ENCODE results near the gene RBM34.
"Not testable (repeated sequence)": the region's sequence is repeated elsewhere in the genome, so short reads cannot be mapped to it uniquely, and the experiment has no call there.

RBM34 gene

DNA sequence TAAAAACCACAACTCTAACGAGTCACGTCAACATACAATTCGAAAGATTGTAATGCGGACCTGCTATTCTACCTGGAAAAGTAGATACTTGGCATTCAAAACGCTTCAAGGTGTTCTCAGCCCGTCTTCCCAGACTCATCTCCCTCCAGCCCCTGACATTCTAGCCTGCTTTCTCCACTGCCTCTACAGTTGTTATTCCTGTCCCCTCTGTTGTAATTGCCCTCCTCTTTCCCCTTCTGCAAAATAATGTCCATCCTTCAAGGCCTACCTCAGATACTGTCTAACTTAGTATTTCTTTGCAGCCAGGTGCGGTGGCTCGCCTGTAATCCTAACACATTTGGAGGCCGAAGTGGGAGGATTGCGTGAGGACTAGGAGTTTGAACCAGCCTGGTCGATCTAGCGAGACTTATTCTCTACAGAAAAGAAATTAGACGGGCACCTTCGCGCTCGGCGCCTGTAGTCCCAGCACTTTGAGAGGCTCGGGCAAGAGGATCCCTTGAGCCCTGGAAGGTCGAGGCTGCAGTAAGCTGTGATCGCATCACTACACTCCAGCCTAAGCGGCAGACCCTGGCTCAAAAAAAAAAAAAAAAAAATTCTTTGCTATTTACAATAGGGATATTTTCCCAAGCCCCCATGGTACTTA, 756 bp upstream of the RBM34 start:
- Mint-ChIP-seq H3K27me3 (no peaks in the 10 kb centered on the region), H3K4me1 (ENCODE audit: low read depth) (peaks cover 22% of the 10 kb centered on the region), H3K9me3 (no peaks in the 10 kb centered on the region), H3K36me3 (ENCODE audit: low read depth) (peaks cover 14% of the 10 kb centered on the region), H3K27ac (peak overlapping the region; percentile 99), H3K4me3 (no peak overlapping the region)
- DNase-seq: no peak

DNA sequence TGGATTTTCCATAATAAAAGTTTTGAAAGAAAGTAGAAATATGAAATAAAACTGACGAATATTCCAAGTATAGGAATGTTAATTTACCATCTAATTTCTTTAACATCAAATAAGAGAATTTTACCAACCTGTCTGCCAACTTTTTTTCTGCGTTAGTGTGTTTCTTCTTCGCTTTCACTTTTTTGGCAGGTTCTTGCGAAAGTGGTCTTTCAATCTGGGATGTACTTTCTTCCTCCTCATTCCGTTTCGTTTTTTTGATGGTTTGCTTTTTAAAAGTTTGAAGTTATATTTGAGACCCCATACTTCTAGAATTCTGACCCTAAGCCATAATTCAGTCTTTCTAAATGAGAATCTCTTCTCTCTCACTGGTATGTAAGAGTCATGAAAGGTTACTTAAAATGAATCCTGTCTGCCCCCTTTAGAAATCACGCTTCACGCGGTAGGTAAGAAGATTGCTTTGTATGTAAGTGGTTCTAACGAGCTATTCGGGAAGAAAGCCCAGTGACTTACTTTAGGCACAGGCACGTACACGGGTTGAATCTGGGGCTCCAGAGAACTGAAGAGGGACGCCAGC, 580 bp downstream of the RBM34 start:
- Mint-ChIP-seq H3K27ac (peak overlapping the region; percentile 99), H3K36me3 (ENCODE audit: low read depth) (peaks cover 11% of the 10 kb centered on the region), H3K27me3 (no peaks in the 10 kb centered on the region), H3K4me3 (no peak overlapping the region), H3K4me1 (ENCODE audit: low read depth) (peaks cover 22% of the 10 kb centered on the region), H3K9me3 (no peaks in the 10 kb centered on the region)
- DNase-seq: no peak

DNA sequence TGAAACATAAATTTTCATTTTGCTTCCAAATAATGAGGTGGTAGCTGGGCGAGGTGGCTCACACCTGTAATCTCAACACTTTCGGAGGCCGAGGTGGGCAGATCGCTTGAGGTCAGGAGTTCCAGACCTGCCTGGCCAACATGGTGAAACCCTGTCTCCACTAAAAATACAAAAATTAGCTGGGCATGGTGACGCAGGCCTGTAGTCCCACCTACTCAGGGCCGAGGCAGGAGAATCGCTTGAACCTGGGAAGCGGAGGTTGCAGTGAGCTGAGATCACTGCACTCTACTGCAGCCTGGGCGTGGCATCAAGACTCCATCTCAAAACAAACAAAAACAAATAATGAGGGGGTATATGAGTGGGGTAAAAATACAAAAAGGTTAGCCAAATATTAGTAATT, 1.1 kb downstream of the RBM34 start:
- not testable (repeated sequence) for H3K4me3 Mint-ChIP-seq, DNase-seq, H3K9me3 Mint-ChIP-seq, H3K27me3 Mint-ChIP-seq
- peaks cover 14% of the 10 kb centered on the region for H3K36me3 Mint-ChIP-seq (ENCODE audit: low read depth)
- H3K4me1 Mint-ChIP-seq (ENCODE audit: low read depth): peaks cover 22% of the 10 kb centered on the region
- peak overlapping the region; percentile 99 for H3K27ac Mint-ChIP-seq

DNA sequence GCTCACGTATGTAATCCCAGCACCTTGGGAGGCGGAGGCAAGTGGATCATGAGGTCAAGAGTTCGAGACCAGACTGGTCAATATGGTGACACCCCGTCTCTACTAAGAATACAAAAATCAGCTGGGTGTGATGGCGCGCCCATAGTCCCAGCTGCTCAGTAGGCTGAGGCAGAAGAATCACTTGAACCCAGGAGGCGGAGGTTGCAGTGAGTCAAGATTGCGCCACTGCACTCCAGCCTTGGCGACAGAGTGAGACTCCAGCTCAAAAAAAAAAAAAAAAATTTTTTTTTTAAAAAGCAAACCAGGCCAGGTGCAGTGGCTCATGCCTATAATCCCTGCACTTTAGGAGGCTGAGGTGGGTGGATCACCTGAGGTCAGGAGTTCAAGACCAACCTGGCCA, 1.8 kb downstream of the RBM34 start:
- not testable (repeated sequence) for H3K9me3 Mint-ChIP-seq, H3K27me3 Mint-ChIP-seq, DNase-seq, H3K4me3 Mint-ChIP-seq
- Mint-ChIP-seq H3K27ac (peak overlapping the region; percentile 99), H3K4me1 (ENCODE audit: low read depth) (peaks cover 29% of the 10 kb centered on the region), H3K36me3 (ENCODE audit: low read depth) (peaks cover 17% of the 10 kb centered on the region)

DNA sequence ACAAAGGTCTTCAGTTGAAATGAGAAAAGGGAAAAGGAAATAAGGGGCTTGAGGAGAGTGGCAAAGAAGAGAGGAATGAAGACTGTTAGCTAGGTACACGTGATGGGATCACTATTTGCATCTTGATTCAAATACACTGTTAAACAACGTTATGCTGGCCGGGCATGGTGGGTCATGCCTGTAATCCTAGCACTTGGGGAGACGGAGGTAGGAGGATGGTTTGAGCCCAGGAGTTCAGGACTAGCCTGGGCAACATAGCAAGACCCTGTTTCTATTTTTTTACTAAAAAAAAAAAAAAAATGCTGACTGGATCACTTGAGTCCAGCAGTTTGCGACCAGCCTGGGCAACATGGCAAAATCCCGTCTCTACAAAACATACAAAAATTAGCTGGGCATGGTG, 2.4 kb downstream of the RBM34 start:
- DNase-seq: no peak
- H3K27ac Mint-ChIP-seq: peak overlapping the region; percentile 47
- H3K4me1 Mint-ChIP-seq (ENCODE audit: low read depth): peaks cover 30% of the 10 kb centered on the region
- no peak overlapping the region for H3K4me3 Mint-ChIP-seq
- H3K9me3 Mint-ChIP-seq: no peaks in the 10 kb centered on the region
- H3K36me3 Mint-ChIP-seq (ENCODE audit: low read depth): peaks cover 22% of the 10 kb centered on the region
- no peaks in the 10 kb centered on the region for H3K27me3 Mint-ChIP-seq

DNA sequence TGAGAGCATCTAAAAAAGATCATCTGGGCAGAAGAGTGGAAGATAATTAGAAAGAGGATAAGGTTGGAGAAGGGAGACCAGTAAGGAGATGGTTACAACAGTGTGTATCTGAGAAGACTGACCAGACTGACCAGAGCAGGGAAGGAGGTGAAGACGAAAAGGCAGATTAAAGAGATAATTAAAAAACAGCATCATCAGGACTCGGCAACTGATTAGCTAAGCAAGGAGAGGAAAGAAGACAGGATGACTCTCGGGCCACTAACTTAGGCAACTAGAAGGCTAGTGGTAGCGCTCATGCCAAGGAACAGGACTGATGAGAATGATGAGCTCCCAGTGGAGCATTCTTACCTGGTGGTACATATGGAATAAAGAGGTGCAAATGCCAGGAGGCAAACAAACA, 3.9 kb downstream of the RBM34 start:
- Mint-ChIP-seq H3K27ac (no peak overlapping the region), H3K9me3 (no peaks in the 10 kb centered on the region), H3K4me3 (no peak overlapping the region), H3K4me1 (ENCODE audit: low read depth) (peaks cover 39% of the 10 kb centered on the region), H3K36me3 (ENCODE audit: low read depth) (peaks cover 35% of the 10 kb centered on the region), H3K27me3 (no peaks in the 10 kb centered on the region)
- no peak for DNase-seq

DNA sequence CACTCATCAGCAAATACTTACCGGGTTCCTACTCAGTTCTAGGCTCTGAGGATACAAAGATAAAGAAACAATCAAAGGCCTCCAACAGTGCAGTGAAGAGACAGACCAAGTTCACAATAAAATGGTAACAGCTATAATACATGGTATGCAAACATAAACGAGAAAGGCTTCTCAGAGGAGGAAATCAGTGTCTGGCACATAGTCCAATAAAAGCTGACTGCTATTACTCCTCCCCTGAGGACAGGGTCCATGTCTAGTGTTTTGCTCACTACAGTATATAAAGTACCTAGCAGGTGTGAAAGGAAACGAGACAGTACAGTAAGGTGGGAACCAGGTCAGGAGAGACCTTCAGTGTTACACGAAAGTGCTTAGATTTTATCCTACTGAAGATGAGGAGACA, 4.3 kb downstream of the RBM34 start:
- no peak overlapping the region for H3K27ac Mint-ChIP-seq
- no peaks in the 10 kb centered on the region for H3K27me3 Mint-ChIP-seq
- peaks cover 36% of the 10 kb centered on the region for H3K4me1 Mint-ChIP-seq (ENCODE audit: low read depth)
- DNase-seq: no peak
- no peak overlapping the region for H3K4me3 Mint-ChIP-seq
- H3K9me3 Mint-ChIP-seq: no peaks in the 10 kb centered on the region
- peaks cover 37% of the 10 kb centered on the region for H3K36me3 Mint-ChIP-seq (ENCODE audit: low read depth)

DNA sequence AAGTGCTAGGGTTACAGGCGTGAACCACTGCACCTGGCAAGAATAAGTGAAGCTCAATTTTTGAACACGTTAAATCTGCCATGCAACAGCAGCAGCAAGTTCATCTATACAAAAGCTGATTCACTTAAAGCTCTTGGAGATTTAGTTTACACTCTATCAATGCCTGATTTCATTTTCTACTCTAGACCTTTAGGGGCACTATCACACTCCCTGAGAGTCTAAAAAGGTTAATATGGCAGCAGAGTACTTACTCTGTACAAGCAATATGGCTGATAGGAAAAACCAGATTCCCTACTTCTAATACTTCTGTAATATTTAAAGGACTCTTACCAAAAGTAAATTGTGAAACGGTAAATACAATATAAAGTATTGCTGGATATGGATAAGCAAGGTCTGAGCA, 4.8 kb downstream of the RBM34 start:
- Mint-ChIP-seq H3K4me3 (no peak overlapping the region), H3K9me3 (no peaks in the 10 kb centered on the region), H3K4me1 (ENCODE audit: low read depth) (peaks cover 38% of the 10 kb centered on the region), H3K36me3 (ENCODE audit: low read depth) (peaks cover 42% of the 10 kb centered on the region), H3K27ac (no peak overlapping the region), H3K27me3 (no peaks in the 10 kb centered on the region)
- no peak for DNase-seq

DNA sequence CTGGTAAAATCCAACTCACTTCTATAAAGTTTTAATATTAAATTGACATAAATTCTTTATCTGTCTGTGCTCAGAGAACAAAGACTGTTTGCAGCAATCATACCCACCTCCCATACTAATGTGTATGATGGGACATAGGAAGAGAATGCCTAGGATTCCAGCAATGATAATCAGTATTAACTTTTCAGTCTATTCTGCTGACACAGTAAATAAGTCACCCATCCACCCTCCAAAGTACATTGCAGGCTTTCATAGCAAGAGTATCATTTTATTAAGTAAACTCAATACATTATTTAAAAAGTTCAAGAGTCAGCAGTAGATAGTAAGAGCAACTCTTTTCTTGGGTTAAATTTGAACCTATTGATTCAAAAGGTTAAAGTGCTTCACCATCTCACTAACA, 8.8 kb downstream of the RBM34 start:
- Mint-ChIP-seq H3K27ac (no peak overlapping the region), H3K27me3 (no peaks in the 10 kb centered on the region), H3K36me3 (ENCODE audit: low read depth) (peaks cover 80% of the 10 kb centered on the region), H3K9me3 (no peaks in the 10 kb centered on the region), H3K4me1 (ENCODE audit: low read depth) (peaks cover 50% of the 10 kb centered on the region), H3K4me3 (no peak overlapping the region)
- DNase-seq: no peak

DNA sequence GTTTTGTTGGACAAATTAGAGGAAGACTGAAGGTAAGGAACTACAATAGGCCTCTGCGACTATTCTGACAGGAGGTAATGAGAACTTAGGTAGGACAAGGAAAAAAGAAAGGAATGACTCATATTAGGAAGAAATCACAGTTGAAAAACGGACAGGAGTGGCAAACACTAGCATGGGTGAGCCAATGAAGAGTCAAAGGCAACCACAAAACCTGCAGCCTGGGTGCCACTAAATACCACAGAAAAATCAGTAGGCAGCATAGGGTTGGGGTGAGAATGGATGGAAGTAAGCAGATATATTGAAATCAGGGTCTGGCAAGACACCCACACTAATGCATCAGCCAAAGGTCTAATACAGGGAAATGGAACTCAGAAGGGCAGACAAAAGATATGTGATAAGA, 10.0 kb downstream of the RBM34 start:
- Mint-ChIP-seq H3K4me1 (ENCODE audit: low read depth) (peaks cover 56% of the 10 kb centered on the region), H3K27ac (peak overlapping the region; percentile 23)

DNA sequence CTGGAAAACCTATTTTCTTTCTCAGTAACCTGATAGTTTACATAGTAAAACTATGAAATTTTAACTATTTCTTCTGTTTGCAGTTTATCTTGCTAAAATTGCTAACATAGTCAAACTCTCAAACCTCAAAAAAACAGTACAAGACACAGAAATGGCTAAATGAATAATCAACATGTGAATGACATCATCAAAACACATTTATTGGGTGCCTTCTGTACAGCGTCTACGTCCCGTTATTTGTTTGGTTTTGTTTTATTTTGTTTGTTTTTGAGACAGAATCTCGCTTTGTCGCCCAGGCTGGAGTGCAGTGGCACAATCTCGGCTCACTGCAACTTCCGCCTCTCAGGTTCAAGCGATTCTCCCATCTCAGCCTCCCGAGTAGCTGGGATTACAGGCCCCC, 11.2 kb downstream of the RBM34 start:
- Mint-ChIP-seq H3K9me3 (no peaks in the 10 kb centered on the region), H3K27ac (no peak overlapping the region), H3K4me3 (no peak overlapping the region), H3K27me3 (no peaks in the 10 kb centered on the region), H3K36me3 (ENCODE audit: low read depth) (peaks cover 93% of the 10 kb centered on the region), H3K4me1 (ENCODE audit: low read depth) (peaks cover 65% of the 10 kb centered on the region)
- DNase-seq: no peak

More for the DNA sequence above, 10.0 kb downstream of the RBM34 start:
- Mint-ChIP-seq H3K27me3 (no peaks in the 10 kb centered on the region), H3K36me3 (ENCODE audit: low read depth) (peaks cover 89% of the 10 kb centered on the region), H3K4me3 (no peak overlapping the region), H3K9me3 (no peaks in the 10 kb centered on the region)
- no peak for DNase-seq

DNA sequence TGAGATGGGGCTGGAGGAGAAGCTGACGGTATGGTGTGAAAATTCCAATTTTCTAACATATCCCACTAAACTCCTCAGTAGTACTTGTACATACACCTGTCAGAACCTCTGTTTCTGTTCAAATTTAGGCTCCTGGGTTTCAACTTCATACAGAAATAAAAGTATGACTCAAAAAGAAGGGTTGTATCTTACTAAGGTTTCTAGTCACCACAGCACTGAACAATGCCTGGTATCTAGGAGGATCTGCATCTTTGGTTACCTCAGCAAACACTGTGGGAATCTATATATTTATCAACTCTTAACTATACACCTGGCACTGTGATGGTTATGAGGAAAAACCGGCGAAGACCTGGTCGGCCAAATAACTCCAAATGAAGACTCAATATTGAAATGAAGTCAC, 13.8 kb downstream of the RBM34 start:
- Mint-ChIP-seq H3K4me3 (no peak overlapping the region), H3K36me3 (ENCODE audit: low read depth) (peaks cover 91% of the 10 kb centered on the region), H3K27me3 (no peaks in the 10 kb centered on the region), H3K4me1 (ENCODE audit: low read depth) (peaks cover 50% of the 10 kb centered on the region), H3K9me3 (no peaks in the 10 kb centered on the region), H3K27ac (peak overlapping the region; percentile 58)
- no peak for DNase-seq

DNA sequence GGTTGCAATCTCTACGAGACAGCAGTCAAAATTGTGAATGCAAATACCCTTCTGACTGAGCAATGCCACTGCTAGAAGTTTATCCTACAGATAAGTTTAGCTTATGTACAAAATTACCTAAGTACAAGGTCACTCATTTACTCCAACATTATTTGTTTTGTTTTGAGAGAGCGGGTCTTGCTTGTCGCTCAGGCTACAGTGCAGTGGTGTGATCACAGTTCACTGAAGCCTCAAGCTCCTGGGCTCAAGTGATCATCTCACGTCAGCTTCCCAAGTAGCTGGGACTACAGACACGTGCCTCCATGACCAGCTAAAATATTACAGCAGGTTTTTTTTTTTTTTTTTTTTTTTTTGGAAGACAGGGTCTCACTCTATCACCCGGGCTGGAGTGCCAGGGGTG, 15.4 kb downstream of the RBM34 start:
- H3K4me1 Mint-ChIP-seq (ENCODE audit: low read depth): peaks cover 42% of the 10 kb centered on the region
- no peaks in the 10 kb centered on the region for H3K9me3 Mint-ChIP-seq
- peak overlapping the region; percentile 68 for H3K27ac Mint-ChIP-seq
- peaks cover 93% of the 10 kb centered on the region for H3K36me3 Mint-ChIP-seq (ENCODE audit: low read depth)
- DNase-seq: no peak
- H3K27me3 Mint-ChIP-seq: no peaks in the 10 kb centered on the region
- H3K4me3 Mint-ChIP-seq: no peak overlapping the region

DNA sequence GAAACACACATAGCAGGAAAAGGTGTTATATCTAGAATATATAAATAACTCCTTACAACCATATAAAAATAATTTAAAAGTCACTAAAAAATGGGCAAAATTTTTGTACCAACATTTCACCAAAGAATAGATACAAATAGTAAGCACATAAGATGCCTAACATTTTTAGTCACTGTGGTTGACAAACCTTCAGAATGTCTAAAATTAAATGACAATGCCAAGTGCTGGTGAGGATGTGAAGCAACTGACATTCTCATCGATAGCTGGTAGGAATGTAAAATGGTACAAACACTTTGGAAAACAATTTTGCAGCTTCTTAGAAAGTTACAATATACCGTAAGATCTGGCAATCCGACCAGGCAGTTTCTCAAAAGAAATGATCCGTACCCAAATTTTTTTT, 18.1 kb downstream of the RBM34 start:
- DNase-seq: no peak
- Mint-ChIP-seq H3K4me3 (no peak overlapping the region), H3K9me3 (no peaks in the 10 kb centered on the region), H3K36me3 (ENCODE audit: low read depth) (peaks cover 90% of the 10 kb centered on the region), H3K27ac (no peak overlapping the region), H3K27me3 (no peaks in the 10 kb centered on the region), H3K4me1 (ENCODE audit: low read depth) (peaks cover 50% of the 10 kb centered on the region)

DNA sequence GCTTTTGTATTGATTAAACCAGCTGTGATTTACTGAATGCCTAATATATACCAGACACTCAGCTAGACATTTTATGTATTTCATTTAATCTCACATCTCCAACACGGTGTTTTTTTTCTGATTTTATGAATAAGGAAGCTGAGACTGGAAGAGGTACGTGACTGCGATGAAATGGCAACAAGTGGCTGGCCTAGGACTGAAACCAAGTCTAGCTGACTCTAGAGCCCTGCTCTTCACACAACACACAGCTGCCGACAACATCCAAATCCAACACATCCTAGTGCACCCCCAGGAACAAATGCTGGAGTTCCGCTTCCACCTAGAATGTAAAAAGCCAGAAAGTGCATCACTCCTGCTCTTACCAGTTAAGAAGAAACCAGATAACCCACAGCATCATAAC, 21.7 kb downstream of the RBM34 start:
- no peaks in the 10 kb centered on the region for H3K27me3 Mint-ChIP-seq
- peaks cover 25% of the 10 kb centered on the region for H3K4me1 Mint-ChIP-seq (ENCODE audit: low read depth)
- no peaks in the 10 kb centered on the region for H3K9me3 Mint-ChIP-seq
- H3K4me3 Mint-ChIP-seq: no peak overlapping the region
- peak overlapping the region; percentile 88 for H3K27ac Mint-ChIP-seq
- peaks cover 94% of the 10 kb centered on the region for H3K36me3 Mint-ChIP-seq (ENCODE audit: low read depth)
- DNase-seq: no peak

DNA sequence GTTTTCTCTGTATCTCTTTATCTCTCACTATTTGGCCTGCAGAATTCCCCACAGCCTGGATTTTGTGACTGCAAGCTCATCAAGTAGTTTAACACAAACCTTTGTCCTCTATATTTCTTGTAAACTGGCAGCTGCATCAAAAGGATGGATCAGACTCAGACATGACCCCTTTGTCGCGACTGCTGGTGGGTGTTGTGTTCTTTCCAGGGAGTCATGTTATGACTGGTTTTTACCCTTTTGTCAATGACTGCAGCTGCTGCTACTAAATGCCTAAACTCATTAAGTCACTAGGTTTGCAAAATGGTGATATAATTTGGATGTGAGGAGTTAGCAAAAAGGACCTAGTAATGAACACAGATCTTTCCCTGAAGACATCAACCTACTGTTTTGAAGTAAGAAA, 22.2 kb downstream of the RBM34 start:
- no peaks in the 10 kb centered on the region for H3K9me3 Mint-ChIP-seq
- peak overlapping the region; percentile 88 for H3K27ac Mint-ChIP-seq
- H3K27me3 Mint-ChIP-seq: no peaks in the 10 kb centered on the region
- no peak overlapping the region for H3K4me3 Mint-ChIP-seq
- H3K4me1 Mint-ChIP-seq (ENCODE audit: low read depth): peaks cover 25% of the 10 kb centered on the region
- H3K36me3 Mint-ChIP-seq (ENCODE audit: low read depth): peaks cover 94% of the 10 kb centered on the region
- no peak for DNase-seq
